Subcutaneous adipose tissue (tissue), 4 donors: Measurements from ENCODE around the gene SPHK2. TPM values are rescaled to one million over a fixed set of nuclear protein-coding genes. Genes with fewer than 3 reads are reported as not detected.

Experiments
- total RNA-seq, 4 donors: library from RNA; depleted of rRNA; stranded (reverse); fragments of >200 nt; gene quantifications; one replicate each; pipeline ENCODE4 v1.1.0, GENCODE V29; 2016
- TF ChIP-seq, protein P1 (sequence below): fragments of 450-650 bp; IDR thresholded peaks from one replicate; pipeline ENCODE4 v1.5.1; 2016; ENCODE audit warnings: low read depth, mild to moderate bottlenecking, control low read depth, antibody characterized with exemption, moderate library complexity

Gene SPHK2
- total RNA-seq, 4 donors from 2014 or later = 4.9 to 33.2 (median 9.1) TPM

DNA sequence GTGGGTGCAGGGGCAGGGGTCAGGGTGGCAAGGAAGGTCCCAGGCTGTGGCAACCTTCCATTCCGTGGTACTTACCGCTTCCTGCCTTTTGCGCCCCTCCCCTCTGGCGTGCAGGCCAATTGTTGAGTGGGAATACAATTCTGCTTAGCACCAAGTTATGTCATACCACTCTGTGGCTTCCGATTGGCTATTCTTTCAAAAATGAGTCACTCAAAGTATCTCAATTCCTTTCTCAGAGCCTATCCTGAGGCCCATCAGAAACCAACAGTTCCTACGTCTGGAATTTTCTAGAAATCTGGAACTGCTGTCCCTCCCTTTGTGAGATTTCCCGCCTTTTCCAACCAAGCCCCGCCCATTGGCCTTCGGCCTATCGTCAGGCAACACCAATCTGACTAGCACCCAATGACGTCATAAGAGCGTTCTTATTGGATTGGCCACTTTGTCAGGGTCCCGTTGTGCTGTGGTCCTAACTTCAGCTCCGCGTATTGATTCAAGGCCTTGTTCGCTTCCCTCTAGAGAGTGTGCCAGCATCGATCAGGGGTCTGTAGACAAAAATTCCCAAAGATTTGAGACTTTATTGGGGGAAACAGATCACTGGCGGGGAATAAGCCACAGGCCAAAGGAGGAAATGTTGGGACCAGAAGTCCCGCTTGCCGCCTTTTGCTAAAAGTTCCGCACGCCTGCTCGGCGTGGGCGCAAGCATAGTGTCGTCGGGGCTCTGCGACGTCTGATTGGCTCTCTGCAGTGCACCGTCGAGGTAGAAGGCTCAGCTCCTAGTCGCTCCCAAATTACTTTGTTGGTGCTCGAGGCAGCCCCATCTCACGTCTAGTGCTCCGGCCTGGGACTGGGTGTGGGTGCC lies 41.8 kb downstream of the SPHK2 start:
- TF ChIP-seq, protein P1, sequence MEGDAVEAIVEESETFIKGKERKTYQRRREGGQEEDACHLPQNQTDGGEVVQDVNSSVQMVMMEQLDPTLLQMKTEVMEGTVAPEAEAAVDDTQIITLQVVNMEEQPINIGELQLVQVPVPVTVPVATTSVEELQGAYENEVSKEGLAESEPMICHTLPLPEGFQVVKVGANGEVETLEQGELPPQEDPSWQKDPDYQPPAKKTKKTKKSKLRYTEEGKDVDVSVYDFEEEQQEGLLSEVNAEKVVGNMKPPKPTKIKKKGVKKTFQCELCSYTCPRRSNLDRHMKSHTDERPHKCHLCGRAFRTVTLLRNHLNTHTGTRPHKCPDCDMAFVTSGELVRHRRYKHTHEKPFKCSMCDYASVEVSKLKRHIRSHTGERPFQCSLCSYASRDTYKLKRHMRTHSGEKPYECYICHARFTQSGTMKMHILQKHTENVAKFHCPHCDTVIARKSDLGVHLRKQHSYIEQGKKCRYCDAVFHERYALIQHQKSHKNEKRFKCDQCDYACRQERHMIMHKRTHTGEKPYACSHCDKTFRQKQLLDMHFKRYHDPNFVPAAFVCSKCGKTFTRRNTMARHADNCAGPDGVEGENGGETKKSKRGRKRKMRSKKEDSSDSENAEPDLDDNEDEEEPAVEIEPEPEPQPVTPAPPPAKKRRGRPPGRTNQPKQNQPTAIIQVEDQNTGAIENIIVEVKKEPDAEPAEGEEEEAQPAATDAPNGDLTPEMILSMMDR = no peak

DNA sequence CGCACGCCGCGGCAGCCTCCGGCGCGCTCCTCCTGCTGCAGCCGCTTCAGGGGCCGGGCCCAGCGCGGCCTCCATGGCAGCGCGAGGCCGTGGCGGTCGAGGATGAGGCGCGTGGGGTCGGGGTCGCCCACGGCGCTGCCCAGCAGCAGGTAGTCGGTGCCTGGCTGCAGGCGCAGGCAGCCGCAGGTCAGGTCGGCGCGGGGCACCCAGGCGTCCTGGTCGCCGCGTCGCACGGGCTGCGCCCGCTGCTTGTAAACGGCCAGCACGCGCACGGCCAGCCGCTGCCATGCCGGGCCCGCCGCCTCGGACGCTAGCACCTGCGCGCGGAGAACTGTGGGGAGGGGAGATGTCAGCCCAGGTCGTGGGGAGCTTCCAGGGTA lies 42.4 kb downstream of the SPHK2 start:
- TF ChIP-seq, protein P1 = no peak

DNA sequence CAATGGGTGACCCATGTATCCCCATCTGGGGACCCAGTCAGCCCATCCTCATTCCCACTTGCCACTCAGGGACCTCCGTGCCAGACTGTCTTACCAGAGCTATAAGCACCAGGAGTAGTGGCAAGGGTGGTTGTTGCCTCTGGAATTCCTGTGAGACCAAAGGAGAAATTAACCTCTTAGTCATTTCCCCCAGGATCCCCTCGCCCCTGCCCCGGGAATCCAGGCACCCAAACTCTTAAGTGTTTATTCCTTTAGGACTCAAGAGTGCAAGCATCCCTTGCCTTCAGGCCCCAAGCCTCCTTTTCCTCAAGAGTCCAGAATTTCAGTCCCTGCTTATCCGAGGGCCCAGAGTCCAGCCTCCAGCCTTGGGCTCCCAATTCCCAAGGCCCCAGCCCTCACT lies 44.4 kb downstream of the SPHK2 start:
- TF ChIP-seq, protein P1 = no peak

DNA sequence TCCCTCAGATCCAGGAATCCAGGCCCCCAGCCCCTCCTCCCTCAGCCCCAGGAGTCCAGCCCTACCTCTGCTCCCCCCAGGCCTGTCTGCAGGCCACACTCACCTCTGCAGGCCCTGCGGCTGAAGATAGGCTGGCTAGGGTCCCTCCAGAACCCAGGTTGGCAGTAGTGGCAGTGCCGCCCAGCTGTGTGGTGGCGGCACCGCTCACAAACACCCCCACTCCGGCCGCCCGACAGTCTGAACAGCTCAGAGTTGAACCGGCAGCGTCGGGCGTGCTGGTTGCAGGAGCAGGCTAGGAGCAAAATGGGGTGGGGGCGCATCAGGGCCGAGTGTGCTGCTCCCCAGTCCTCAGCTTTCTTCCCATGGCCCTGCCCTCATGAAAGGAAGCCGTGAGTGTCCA lies 45.2 kb downstream of the SPHK2 start:
- TF ChIP-seq, protein P1 = no peak

DNA sequence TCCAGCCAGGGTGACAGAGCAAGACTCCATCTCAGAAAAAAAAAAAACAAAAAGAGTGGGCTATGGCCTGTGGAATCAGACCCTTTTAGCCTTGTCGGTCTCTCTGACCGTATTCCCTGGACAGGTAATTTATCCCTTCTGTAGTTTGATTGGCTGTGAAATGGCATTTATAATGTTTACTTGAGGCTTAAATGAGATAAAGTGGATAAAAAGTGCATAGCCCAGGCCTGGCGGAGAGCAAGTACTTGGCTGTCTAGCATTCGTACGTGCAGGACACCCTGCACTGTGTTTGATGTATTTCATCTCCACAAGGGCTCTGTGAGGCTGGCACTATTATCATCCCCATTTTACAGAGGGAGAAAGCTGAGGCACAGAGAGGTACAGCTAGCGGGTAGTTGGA lies 46.5 kb downstream of the SPHK2 start:
- TF ChIP-seq, protein P1 = no peak

DNA sequence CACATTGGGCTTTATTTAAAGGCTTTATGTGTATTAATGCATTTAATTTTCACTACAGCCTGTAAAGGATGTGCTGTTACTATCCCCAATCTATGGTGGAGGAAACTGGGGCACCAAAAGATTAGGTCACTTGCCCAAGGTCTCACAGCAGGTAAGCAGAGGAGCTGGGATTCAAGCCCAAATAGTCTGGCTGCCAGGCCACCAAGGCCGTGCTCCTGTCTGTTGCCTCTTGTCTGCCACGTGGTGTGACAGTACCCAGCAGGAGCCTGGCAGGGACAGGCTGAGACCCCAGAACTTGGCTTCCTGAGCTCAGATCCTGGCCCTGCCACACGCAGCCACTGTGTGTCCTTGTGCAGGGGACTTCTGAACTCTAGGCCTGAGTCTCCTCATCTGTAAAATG lies 49.0 kb downstream of the SPHK2 start:
- TF ChIP-seq, protein P1 = no peak

DNA sequence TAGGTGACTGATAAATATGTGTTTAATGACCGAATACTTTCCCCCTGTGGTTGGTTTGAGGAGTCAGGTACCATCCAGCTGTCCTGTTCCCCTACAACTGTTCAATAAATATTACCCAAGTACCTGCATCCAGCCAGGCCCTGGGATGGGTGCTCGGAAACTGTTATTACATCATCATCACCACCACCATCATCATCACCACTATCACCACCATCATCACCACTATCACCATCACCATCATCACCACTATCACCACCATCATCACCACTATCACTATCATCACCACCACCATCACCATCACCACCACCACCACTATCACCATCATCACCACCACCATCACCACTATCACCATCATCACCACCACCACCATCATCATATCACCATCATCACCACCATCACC lies 49.5 kb downstream of the SPHK2 start:
- TF ChIP-seq, protein P1 = no peak
